GM19193 (cell line): ENCODE data around the gene TFAP2A.

Experiments
- POLR2A ChIP-seq: IDR thresholded peaks from 4 replicates; pipeline ENCODE4 v1.6.1; 2011; ENCODE audit not compliant: insufficient read depth, insufficient read length; ENCODE audit errors: extremely low read depth

Gene TFAP2A

GRCh38 chr6:10401632-10402223 lies 13.1 kb downstream of the TFAP2A start:
- TF ChIP-seq POLR2A = no peak

GRCh38 chr6:10401004-10401536 lies 13.8 kb downstream of the TFAP2A start:
- TF ChIP-seq POLR2A = no peak

GRCh38 chr6:10400330-10400729 lies 14.5 kb downstream of the TFAP2A start:
- TF ChIP-seq POLR2A = no peak

GRCh38 chr6:10399451-10399850 lies 15.4 kb downstream of the TFAP2A start:
- TF ChIP-seq POLR2A = no peak

- no peak for TF ChIP-seq POLR2A
Observed at GRCh38 chr6:10398446-10399218, 16.2 kb downstream of the TFAP2A start.

- TF ChIP-seq POLR2A = no peak
Observed at GRCh38 chr6:10397756-10398445, 17.0 kb downstream of the TFAP2A start.

- TF ChIP-seq POLR2A = no peak
Observed at GRCh38 chr6:10396785-10397184, 18.1 kb downstream of the TFAP2A start.

- TF ChIP-seq POLR2A = no peak
Observed at GRCh38 chr6:10395704-10396546, 18.9 kb downstream of the TFAP2A start.

- TF ChIP-seq POLR2A = no peak
Observed at GRCh38 chr6:10395171-10395703, 19.6 kb downstream of the TFAP2A start.

GRCh38 chr6:10393544-10394225 lies 21.2 kb downstream of the TFAP2A start:
- no peak for TF ChIP-seq POLR2A

- no peak for TF ChIP-seq POLR2A
Observed at GRCh38 chr6:10391799-10392198, 23.1 kb downstream of the TFAP2A start.

- TF ChIP-seq POLR2A = no peak
Observed at GRCh38 chr6:10391299-10391630, 23.6 kb downstream of the TFAP2A start.

GRCh38 chr6:10390495-10391298 lies 24.2 kb downstream of the TFAP2A start:
- no peak for TF ChIP-seq POLR2A
